ENCODE measurements around the gene ANHX. TPM values are rescaled to one million over a fixed set of nuclear protein-coding genes. Genes with fewer than 3 reads are reported as not detected.

Gene ANHX
- total RNA-seq, 2 donors from 2014 or later, result not detected

DNA sequence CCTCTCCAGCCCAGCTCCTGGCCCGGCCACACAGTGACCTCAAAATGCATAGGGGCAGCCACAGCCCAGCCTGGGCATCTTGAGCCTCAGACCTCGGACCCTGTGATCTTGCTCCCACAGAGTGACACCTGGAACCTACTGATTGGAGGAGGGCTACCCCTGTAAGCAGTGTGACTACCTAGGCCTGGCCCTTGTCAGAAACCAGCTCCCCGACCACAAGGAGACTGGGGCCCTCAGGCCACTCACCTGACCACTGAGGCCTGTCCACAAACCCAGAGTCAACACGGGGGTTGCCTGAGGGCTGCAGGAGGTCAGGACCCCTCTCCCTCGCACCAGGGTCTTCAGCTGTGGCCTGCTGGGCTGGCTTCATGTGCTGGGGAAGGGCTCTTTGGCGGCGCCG, 9.0 kb downstream of the ANHX start:
- Mint-ChIP-seq H3K27me3 (ENCODE audit: insufficient read depth) (no peaks in the 10 kb centered on the region), H3K27ac (no peak overlapping the region), H3K9me3 (peaks cover 90% of the 10 kb centered on the region), H3K4me3 (no peak overlapping the region), H3K4me1 (no peaks in the 10 kb centered on the region), H3K36me3 (ENCODE audit: low read depth) (peaks cover 5% of the 10 kb centered on the region)
- WGBS, 2 experiments (ENCODE audit: insufficient coverage in 1 of 2, insufficient read length in 1 of 2), result 70 to 84% methylated on average over 3 to 8 of the region's 8 CpGs
- Histone ChIP-seq H3K9ac (ENCODE audit: extremely low read depth, low read length, poor library complexity, severe bottlenecking) (no peak overlapping the region), H3K9me3 (ENCODE audit: control insufficient read depth, low read length) (peaks cover 71% of the 10 kb centered on the region), H3K27ac (ENCODE audit: low read depth, low read length) (no peak overlapping the region), H3K4me3 (ENCODE audit: low read length) (no peak overlapping the region), H3K27me3 (ENCODE audit: control insufficient read depth, insufficient read depth, low read length, poor library complexity, severe bottlenecking) (no peaks in the 10 kb centered on the region), H3K4me1 (ENCODE audit: control insufficient read depth, insufficient read depth, low read length) (no peaks in the 10 kb centered on the region), H3K36me3 (ENCODE audit: control insufficient read depth, insufficient read depth, low read length) (no peaks in the 10 kb centered on the region)
- TF ChIP-seq, protein P1, sequence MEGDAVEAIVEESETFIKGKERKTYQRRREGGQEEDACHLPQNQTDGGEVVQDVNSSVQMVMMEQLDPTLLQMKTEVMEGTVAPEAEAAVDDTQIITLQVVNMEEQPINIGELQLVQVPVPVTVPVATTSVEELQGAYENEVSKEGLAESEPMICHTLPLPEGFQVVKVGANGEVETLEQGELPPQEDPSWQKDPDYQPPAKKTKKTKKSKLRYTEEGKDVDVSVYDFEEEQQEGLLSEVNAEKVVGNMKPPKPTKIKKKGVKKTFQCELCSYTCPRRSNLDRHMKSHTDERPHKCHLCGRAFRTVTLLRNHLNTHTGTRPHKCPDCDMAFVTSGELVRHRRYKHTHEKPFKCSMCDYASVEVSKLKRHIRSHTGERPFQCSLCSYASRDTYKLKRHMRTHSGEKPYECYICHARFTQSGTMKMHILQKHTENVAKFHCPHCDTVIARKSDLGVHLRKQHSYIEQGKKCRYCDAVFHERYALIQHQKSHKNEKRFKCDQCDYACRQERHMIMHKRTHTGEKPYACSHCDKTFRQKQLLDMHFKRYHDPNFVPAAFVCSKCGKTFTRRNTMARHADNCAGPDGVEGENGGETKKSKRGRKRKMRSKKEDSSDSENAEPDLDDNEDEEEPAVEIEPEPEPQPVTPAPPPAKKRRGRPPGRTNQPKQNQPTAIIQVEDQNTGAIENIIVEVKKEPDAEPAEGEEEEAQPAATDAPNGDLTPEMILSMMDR (conservative IDR thresholded peaks at IDR 0.05), result no peak
- DNase-seq, result peak; percentile 14

DNA sequence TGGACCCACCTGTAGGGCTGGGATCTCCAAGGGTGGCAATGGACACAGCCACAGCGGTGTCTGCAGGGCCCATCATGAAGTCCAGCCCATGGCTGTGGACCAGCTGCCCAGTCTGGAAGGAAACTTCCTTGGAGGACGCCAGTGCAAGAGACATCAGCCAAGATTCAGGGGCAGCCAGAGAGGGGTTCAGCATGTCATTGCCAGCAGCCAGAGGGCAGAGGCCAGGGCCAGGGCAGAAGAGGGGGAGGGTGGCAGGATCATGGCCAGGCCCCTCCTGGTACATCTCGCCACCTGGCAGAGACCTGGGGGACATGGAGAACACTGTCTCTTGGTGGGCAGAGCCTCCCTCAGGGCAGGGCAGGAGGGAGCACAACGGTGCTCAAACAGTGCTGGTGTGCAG, 10.2 kb downstream of the ANHX start:
- H3K27ac ChIP-seq (ENCODE audit: low read depth, low read length), result no peak overlapping the region
- H3K27me3 ChIP-seq (ENCODE audit: control insufficient read depth, insufficient read depth, low read length, poor library complexity, severe bottlenecking), result no peaks in the 10 kb centered on the region
- no peak overlapping the region for H3K9ac ChIP-seq (ENCODE audit: extremely low read depth, low read length, poor library complexity, severe bottlenecking)
- peak; percentile 20 for DNase-seq
- H3K4me1 Mint-ChIP-seq, result no peaks in the 10 kb centered on the region
- peaks cover 5% of the 10 kb centered on the region for H3K36me3 Mint-ChIP-seq (ENCODE audit: low read depth)
- H3K36me3 ChIP-seq (ENCODE audit: control insufficient read depth, insufficient read depth, low read length), result no peaks in the 10 kb centered on the region
- H3K9me3 Mint-ChIP-seq, result peaks cover 90% of the 10 kb centered on the region
- H3K4me3 Mint-ChIP-seq, result no peak overlapping the region
- no peak overlapping the region for H3K27ac Mint-ChIP-seq
- no peaks in the 10 kb centered on the region for H3K27me3 Mint-ChIP-seq (ENCODE audit: insufficient read depth)
- TF ChIP-seq, protein P1 (conservative IDR thresholded peaks at IDR 0.05), result no peak
- 70 to 73% methylated on average over 1 to 4 of the region's 4 CpGs for WGBS, 2 experiments (ENCODE audit: insufficient coverage in 1 of 2, insufficient read length in 1 of 2)
- peaks cover 62% of the 10 kb centered on the region for H3K9me3 ChIP-seq (ENCODE audit: control insufficient read depth, low read length)
- no peaks in the 10 kb centered on the region for H3K4me1 ChIP-seq (ENCODE audit: control insufficient read depth, insufficient read depth, low read length)
- H3K4me3 ChIP-seq (ENCODE audit: low read length), result no peak overlapping the region

DNA sequence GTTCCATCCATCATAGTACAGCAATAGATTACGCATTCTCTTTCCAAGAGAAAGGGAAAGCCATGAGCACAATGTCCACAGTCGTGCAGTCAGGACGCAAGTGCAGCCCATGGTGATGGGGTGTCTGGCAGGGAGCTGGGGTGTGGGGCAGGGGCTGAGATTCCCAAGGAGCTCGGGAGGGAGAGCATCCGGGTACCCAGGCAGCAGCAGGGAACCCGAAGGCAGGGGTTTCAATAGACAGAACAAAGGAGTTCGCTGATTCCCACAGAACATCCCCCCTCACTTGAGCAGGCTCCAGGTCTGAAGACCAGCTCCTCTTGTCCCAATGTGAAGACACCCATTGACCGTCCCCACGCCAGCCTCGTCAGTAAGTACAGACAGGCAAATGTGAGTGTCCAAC, 13.5 kb downstream of the ANHX start:
- DNase-seq, result peak; percentile 26
- peaks cover 8% of the 10 kb centered on the region for H3K36me3 Mint-ChIP-seq (ENCODE audit: low read depth)
- no peak overlapping the region for H3K27ac Mint-ChIP-seq
- H3K4me1 ChIP-seq (ENCODE audit: control insufficient read depth, insufficient read depth, low read length), result no peaks in the 10 kb centered on the region
- peaks cover 89% of the 10 kb centered on the region for H3K9me3 Mint-ChIP-seq
- H3K27me3 ChIP-seq (ENCODE audit: control insufficient read depth, insufficient read depth, low read length, poor library complexity, severe bottlenecking), result no peaks in the 10 kb centered on the region
- WGBS, 2 experiments (ENCODE audit: insufficient coverage in 1 of 2, insufficient read length in 1 of 2), result 81 to 83% methylated on average over 4 to 10 of the region's 10 CpGs
- H3K9me3 ChIP-seq (ENCODE audit: control insufficient read depth, low read length), result peaks cover 62% of the 10 kb centered on the region
- peaks cover 2% of the 10 kb centered on the region for H3K27me3 Mint-ChIP-seq (ENCODE audit: insufficient read depth)
- no peak overlapping the region for H3K9ac ChIP-seq (ENCODE audit: extremely low read depth, low read length, poor library complexity, severe bottlenecking)
- TF ChIP-seq, protein P1 (conservative IDR thresholded peaks at IDR 0.05), result no peak
- no peaks in the 10 kb centered on the region for H3K4me1 Mint-ChIP-seq
- H3K4me3 Mint-ChIP-seq, result no peak overlapping the region
- H3K27ac ChIP-seq (ENCODE audit: low read depth, low read length), result no peak overlapping the region
- no peaks in the 10 kb centered on the region for H3K36me3 ChIP-seq (ENCODE audit: control insufficient read depth, insufficient read depth, low read length)
- H3K4me3 ChIP-seq (ENCODE audit: low read length), result no peak overlapping the region

Data from endodermal cell (in vitro differentiated cells).